Raji (cell line): ENCODE measurements around the gene COL6A1.

ENCODE experiments used
- POLR2A ChIP-seq: IDR thresholded peaks from 2 replicates; pipeline ENCODE4 v1.6.1; 2011; ENCODE audit warnings: low read depth, low read length, control low read depth; ENCODE audit not compliant: insufficient read depth

Gene COL6A1

GRCh38 chr21:45972353-45972715, 9.2 kb upstream of the COL6A1 start:
- TF ChIP-seq POLR2A: no peak

- TF ChIP-seq POLR2A: no peak
Observed at GRCh38 chr21:45972716-45973474, 8.7 kb upstream of the COL6A1 start.

GRCh38 chr21:45973475-45974072, 8.0 kb upstream of the COL6A1 start:
- TF ChIP-seq POLR2A: no peak

GRCh38 chr21:45974073-45975019, 7.2 kb upstream of the COL6A1 start:
- no peak for TF ChIP-seq POLR2A

GRCh38 chr21:45975020-45975666, 6.4 kb upstream of the COL6A1 start:
- TF ChIP-seq POLR2A: no peak

- no peak for TF ChIP-seq POLR2A
Observed at GRCh38 chr21:45976701-45977311, 4.8 kb upstream of the COL6A1 start.

GRCh38 chr21:45977396-45977795, 4.2 kb upstream of the COL6A1 start:
- TF ChIP-seq POLR2A: no peak

- TF ChIP-seq POLR2A: no peak
Observed at GRCh38 chr21:45979141-45979631, 2.4 kb upstream of the COL6A1 start.

- no peak for TF ChIP-seq POLR2A
Observed at GRCh38 chr21:45979651-45980050, 1.9 kb upstream of the COL6A1 start.

GRCh38 chr21:45980271-45980670, 1.3 kb upstream of the COL6A1 start:
- no peak for TF ChIP-seq POLR2A

GRCh38 chr21:45980697-45981096, 873 bp upstream of the COL6A1 start:
- TF ChIP-seq POLR2A: no peak

- TF ChIP-seq POLR2A: no peak
Observed at GRCh38 chr21:45982092-45982757, 655 bp downstream of the COL6A1 start.

GRCh38 chr21:45982758-45983648, 1.4 kb downstream of the COL6A1 start:
- no peak for TF ChIP-seq POLR2A
